Measurements from ENCODE around the gene USP13. TPM values are rescaled to one million over a fixed set of nuclear protein-coding genes. Genes with fewer than 3 reads are reported as not detected.

USP13 gene
- polyA plus RNA-seq, 3 donors: 0.31 to 1.6 (median 1.2) TPM

DNA sequence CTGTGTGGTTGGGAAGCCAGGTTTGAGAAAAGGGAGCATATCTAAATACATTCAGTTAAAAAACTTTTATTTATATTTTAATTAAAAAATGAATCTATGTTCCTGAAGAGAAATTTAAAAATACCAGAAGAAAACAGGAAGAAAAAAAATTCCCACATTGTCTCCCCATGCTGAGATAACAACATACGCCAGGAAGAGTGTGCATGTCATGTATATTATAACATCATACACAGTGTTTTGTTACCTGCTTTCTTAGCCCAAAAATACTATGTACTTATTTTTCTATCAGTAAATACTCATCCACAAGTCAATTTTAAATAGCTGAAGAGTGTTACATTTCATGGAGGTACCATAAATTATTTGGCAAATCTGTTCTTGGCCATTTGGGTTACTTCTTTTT is 18.5 kb downstream of the USP13 start:
- Mint-ChIP-seq H3K4me1 (no peaks in the 10 kb centered on the region), H3K27me3 (ENCODE audit: low read depth in 3 of 3) (peaks cover 0 to 6% (median 4%) of the 10 kb centered on the region in 3 donors), H3K27ac (no peak overlapping the region), H3K4me3 (no peak overlapping the region), H3K9me3 (peaks cover 0 to 3% (median 0%) of the 10 kb centered on the region in 7 donors), H3K36me3 (no peaks in the 10 kb centered on the region)
- Histone ChIP-seq H3K27me3 (ENCODE audit: control insufficient read depth in 2 of 2, insufficient read depth in 2 of 2, low read length in 2 of 2) (no peaks in the 10 kb centered on the region), H3K9me3 (replicated peaks in 1 of 2; ENCODE audit: control insufficient read depth in 1 of 2, insufficient read depth in 1 of 2, low read length in 2 of 2) (no peaks in the 10 kb centered on the region), H3K27ac (ENCODE audit: low read depth in 1 of 2, low read length in 2 of 2) (no peak overlapping the region), H3K4me3 (replicated peaks in 1 of 3; ENCODE audit: low read depth in 2 of 3, low read length in 3 of 3) (no peak overlapping the region), H3K36me3 (replicated peaks in 1 of 2; ENCODE audit: control insufficient read depth in 1 of 2, insufficient read depth in 2 of 2, low read length in 2 of 2) (no peaks in the 10 kb centered on the region), H2AFZ (ENCODE audit: insufficient read depth, low read depth, low read length, poor library complexity, severe bottlenecking) (no peak overlapping the region), H3K9ac (ENCODE audit: insufficient read depth, low read length, poor library complexity, severe bottlenecking) (no peak overlapping the region), H3K4me1 (ENCODE audit: control insufficient read depth in 1 of 2, insufficient read depth in 2 of 2, low read length in 2 of 2) (no peaks in the 10 kb centered on the region), H4K20me1 (ENCODE audit: insufficient read depth, low read length) (no peaks in the 10 kb centered on the region), H3K4me2 (replicated peaks; ENCODE audit: extremely low read depth, low read length, poor library complexity, severe bottlenecking) (no peak overlapping the region), H3K79me2 (ENCODE audit: insufficient read depth, low read length) (no peaks in the 10 kb centered on the region)
- WGBS (ENCODE audit: insufficient coverage): no CpG with 5 or more reads among the region's 1 CpG
- no peak for TF ChIP-seq CTCF (IDR thresholded peaks at IDR 0.05)
- no peak for DNase-seq
- intact Hi-C loops (cut with micrococcal nuclease): no loop called here

- Histone ChIP-seq H3K27me3 (ENCODE audit: control insufficient read depth in 2 of 2, insufficient read depth in 2 of 2, low read length in 2 of 2) (no peaks in the 10 kb centered on the region), H3K36me3 (replicated peaks in 1 of 2; ENCODE audit: control insufficient read depth in 1 of 2, insufficient read depth in 2 of 2, low read length in 2 of 2) (no peaks in the 10 kb centered on the region), H2AFZ (ENCODE audit: insufficient read depth, low read depth, low read length, poor library complexity, severe bottlenecking) (no peak overlapping the region), H3K9me3 (replicated peaks in 1 of 2; ENCODE audit: control insufficient read depth in 1 of 2, insufficient read depth in 1 of 2, low read length in 2 of 2) (no peaks in the 10 kb centered on the region), H3K27ac (ENCODE audit: low read depth in 1 of 2, low read length in 2 of 2) (no peak overlapping the region), H3K4me1 (ENCODE audit: control insufficient read depth in 1 of 2, insufficient read depth in 2 of 2, low read length in 2 of 2) (no peaks in the 10 kb centered on the region), H3K79me2 (ENCODE audit: insufficient read depth, low read length) (no peaks in the 10 kb centered on the region), H3K4me3 (replicated peaks in 1 of 3; ENCODE audit: low read depth in 2 of 3, low read length in 3 of 3) (no peak overlapping the region), H3K9ac (ENCODE audit: insufficient read depth, low read length, poor library complexity, severe bottlenecking) (no peak overlapping the region), H4K20me1 (ENCODE audit: insufficient read depth, low read length) (no peaks in the 10 kb centered on the region), H3K4me2 (replicated peaks; ENCODE audit: extremely low read depth, low read length, poor library complexity, severe bottlenecking) (no peak overlapping the region)
- DNase-seq: no peak
- WGBS (ENCODE audit: insufficient coverage): 88% methylated on average over 4 of the region's 15 CpGs
- Mint-ChIP-seq H3K9me3 (peaks cover 0 to 3% (median 0%) of the 10 kb centered on the region in 7 donors), H3K4me3 (no peak overlapping the region), H3K4me1 (no peaks in the 10 kb centered on the region), H3K36me3 (no peaks in the 10 kb centered on the region), H3K27me3 (ENCODE audit: low read depth in 3 of 3) (peaks cover 0 to 6% (median 4%) of the 10 kb centered on the region in 3 donors), H3K27ac (peak overlapping the region in 1 of 7 donors; percentile 51)
- TF ChIP-seq CTCF (IDR thresholded peaks at IDR 0.05): no peak
- intact Hi-C loops (cut with micrococcal nuclease): no loop called here
Observed at GRCh38 chr3:179671747-179672242, 19.0 kb downstream of the USP13 start.
